ENCODE data around the gene PHLDB1.

GRCh38 chr11:118597556-118597955, 9.9 kb upstream of the PHLDB1 start:
- TF ChIP-seq CTCF (IDR thresholded peaks at IDR 0.05; ENCODE audit: borderline replicate concordance, extremely low read depth, low read length, poor library complexity, severe bottlenecking) (no peak), EZH2 (IDR thresholded peaks at IDR 0.05; ENCODE audit: borderline replicate concordance, low read depth, low read length, severe bottlenecking) (no peak)

All from DND-41 (cell line).